Measurements from ENCODE around the gene BAG3.

Gene BAG3

DNA sequence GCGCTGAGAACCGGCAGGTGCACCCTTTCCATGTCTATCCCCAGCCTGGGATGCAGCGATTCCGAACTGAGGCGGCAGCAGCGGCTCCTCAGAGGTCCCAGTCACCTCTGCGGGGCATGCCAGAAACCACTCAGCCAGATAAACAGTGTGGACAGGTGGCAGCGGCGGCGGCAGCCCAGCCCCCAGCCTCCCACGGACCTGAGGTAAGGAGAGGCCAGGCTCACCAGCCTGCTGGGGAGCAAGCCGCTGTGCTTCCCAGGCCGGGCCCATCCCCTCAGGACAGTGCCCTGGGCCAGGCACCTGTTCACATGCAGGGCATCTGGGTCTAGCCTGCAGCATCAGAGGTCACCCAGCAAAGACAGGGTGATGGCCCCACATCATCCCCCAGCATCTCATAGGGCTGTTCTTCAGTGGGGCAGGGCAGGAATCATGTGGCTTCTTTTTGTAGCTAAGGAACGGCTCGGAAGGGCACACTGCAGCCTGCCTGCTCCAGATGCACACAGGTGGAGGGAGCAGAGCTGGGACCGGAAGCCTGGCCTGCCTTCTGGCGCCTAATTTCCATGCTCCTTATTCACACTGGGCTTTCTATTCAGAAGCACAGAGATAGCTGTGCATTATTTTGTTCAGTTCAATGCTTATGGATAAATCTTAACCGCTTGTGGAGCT lies 18.9 kb downstream of the BAG3 start:
- H3K4me3 Mint-ChIP-seq: no peak overlapping the region
- H3K4me1 Mint-ChIP-seq: peaks cover 6% of the 10 kb centered on the region
- ATAC-seq: no peak
- H3K36me3 Mint-ChIP-seq: peaks cover 27% of the 10 kb centered on the region
- H3K27ac Mint-ChIP-seq: no peak overlapping the region
- no peaks in the 10 kb centered on the region for H3K27me3 Mint-ChIP-seq
- H3K9me3 Mint-ChIP-seq: no peaks in the 10 kb centered on the region

- Mint-ChIP-seq H3K36me3 (peaks cover 27% of the 10 kb centered on the region), H3K4me1 (peaks cover 6% of the 10 kb centered on the region), H3K4me3 (no peak overlapping the region), H3K27ac (no peak overlapping the region), H3K27me3 (no peaks in the 10 kb centered on the region), H3K9me3 (no peaks in the 10 kb centered on the region)
- ATAC-seq: no peak
Measured at GRCh38 chr10:119670717-119671116, 19.5 kb downstream of the BAG3 start.

DNA sequence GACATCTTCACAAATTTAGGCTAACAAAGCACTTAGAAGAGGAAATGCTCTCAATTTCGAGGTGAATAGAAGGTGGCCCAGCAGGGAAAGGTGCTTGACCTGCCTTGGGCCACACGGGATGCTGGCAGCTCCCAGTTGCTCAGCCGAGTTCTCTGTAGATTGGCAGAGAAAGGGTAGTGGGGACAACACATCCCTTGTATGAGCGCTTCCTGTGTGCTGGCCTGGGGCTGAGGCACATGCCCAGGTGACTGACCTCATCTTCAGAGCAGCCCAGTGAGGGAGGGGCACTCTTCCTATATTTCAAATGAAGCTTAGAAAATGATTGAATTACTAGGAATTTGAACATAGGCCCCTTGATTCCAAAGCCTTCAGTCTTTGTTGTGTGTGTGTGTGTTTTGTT lies 20.2 kb downstream of the BAG3 start:
- no peak for ATAC-seq
- Mint-ChIP-seq H3K4me3 (no peak overlapping the region), H3K36me3 (peaks cover 27% of the 10 kb centered on the region), H3K27ac (no peak overlapping the region), H3K4me1 (peaks cover 6% of the 10 kb centered on the region), H3K9me3 (no peaks in the 10 kb centered on the region), H3K27me3 (no peaks in the 10 kb centered on the region)

DNA sequence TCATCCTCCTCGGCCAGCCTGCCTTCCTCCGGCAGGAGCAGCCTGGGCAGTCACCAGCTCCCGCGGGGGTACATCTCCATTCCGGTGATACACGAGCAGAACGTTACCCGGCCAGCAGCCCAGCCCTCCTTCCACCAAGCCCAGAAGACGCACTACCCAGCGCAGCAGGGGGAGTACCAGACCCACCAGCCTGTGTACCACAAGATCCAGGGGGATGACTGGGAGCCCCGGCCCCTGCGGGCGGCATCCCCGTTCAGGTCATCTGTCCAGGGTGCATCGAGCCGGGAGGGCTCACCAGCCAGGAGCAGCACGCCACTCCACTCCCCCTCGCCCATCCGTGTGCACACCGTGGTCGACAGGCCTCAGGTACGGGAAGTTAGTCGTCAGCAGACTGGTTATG lies 21.1 kb downstream of the BAG3 start:
- H3K4me3 Mint-ChIP-seq: no peak overlapping the region
- H3K36me3 Mint-ChIP-seq: peaks cover 35% of the 10 kb centered on the region
- H3K27ac Mint-ChIP-seq: no peak overlapping the region
- peaks cover 6% of the 10 kb centered on the region for H3K4me1 Mint-ChIP-seq
- H3K9me3 Mint-ChIP-seq: no peaks in the 10 kb centered on the region
- no peaks in the 10 kb centered on the region for H3K27me3 Mint-ChIP-seq
- no peak for ATAC-seq

DNA sequence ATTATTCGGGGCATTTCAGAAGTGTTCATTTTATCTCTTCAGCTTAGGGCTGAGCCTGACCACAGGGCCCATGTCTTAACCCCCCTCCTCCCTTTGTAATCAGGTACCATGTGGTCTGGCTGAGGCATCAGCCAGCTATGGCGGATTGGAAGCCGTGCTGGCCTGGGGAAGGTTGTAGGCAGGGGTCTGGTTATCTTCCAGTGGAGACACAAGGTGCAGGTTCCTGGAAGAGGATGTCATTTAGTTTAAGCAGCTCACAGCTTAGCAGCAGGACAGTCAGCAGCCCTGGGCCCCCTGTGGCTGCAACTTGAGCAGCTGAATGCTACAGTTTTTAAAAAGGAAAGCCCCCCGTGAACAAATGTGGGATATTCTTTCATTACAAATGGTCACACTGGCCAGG lies 22.1 kb downstream of the BAG3 start:
- H3K27ac Mint-ChIP-seq: no peak overlapping the region
- no peak overlapping the region for H3K4me3 Mint-ChIP-seq
- no peaks in the 10 kb centered on the region for H3K27me3 Mint-ChIP-seq
- H3K9me3 Mint-ChIP-seq: no peaks in the 10 kb centered on the region
- no peak for ATAC-seq
- peaks cover 35% of the 10 kb centered on the region for H3K36me3 Mint-ChIP-seq
- no peaks in the 10 kb centered on the region for H3K4me1 Mint-ChIP-seq

- ATAC-seq: no peak
- Mint-ChIP-seq H3K36me3 (peaks cover 35% of the 10 kb centered on the region), H3K27me3 (no peaks in the 10 kb centered on the region), H3K27ac (no peak overlapping the region), H3K4me3 (no peak overlapping the region), H3K4me1 (no peaks in the 10 kb centered on the region), H3K9me3 (no peaks in the 10 kb centered on the region)
Measured at GRCh38 chr10:119675483-119676170, 24.4 kb downstream of the BAG3 start.

GRCh38 chr10:119677126-119677525 lies 25.9 kb downstream of the BAG3 start:
- Mint-ChIP-seq H3K27me3 (peaks cover 4% of the 10 kb centered on the region), H3K4me1 (peaks cover 4% of the 10 kb centered on the region), H3K27ac (no peak overlapping the region), H3K4me3 (no peak overlapping the region), H3K36me3 (peaks cover 31% of the 10 kb centered on the region), H3K9me3 (no peaks in the 10 kb centered on the region)
- no peak for ATAC-seq

DNA sequence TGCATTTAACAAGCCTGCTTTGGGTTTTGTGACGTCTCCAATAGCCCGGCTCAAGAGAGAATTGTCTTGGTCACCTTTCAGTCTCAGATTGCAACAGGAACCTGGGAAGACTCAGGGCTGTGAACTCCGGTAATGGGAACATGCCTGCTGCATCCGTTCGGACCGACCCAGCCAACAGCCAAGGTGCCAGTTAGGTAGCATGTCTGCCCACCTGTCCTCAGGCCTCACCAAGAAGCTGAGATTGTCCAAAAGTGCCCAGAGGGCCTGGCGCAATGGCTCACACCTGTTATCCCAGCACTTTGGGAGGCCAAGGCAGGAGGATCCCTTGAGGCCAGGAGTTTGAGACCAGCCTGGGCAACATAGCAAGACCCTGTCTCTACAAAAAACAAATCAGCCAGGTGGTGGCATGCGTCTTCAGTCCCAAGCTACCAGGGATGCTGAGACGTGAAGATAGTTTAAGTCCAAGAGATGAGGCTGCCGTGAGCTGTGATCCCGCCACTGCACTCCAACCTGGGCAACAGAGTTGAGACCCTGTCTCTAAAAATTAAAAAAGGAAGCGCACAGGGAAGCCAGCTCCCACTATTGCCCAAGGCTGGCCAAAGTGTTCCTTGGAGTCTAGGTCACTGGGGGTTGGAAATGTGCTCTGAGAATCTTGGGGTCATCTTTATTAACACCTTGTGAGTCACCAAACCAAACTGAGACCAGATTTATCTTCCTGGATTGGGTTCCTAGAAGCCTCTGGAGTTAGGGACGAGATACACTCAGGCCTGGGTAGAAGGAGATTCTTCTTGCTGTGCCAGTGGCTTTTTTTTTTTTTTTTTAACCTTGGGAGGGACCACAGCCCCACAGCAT lies 26.9 kb downstream of the BAG3 start:
- no peak for ATAC-seq
- Mint-ChIP-seq H3K27me3 (peaks cover 9% of the 10 kb centered on the region), H3K36me3 (peaks cover 22% of the 10 kb centered on the region), H3K9me3 (no peaks in the 10 kb centered on the region), H3K4me1 (peaks cover 7% of the 10 kb centered on the region), H3K27ac (no peak overlapping the region), H3K4me3 (no peak overlapping the region)

DNA sequence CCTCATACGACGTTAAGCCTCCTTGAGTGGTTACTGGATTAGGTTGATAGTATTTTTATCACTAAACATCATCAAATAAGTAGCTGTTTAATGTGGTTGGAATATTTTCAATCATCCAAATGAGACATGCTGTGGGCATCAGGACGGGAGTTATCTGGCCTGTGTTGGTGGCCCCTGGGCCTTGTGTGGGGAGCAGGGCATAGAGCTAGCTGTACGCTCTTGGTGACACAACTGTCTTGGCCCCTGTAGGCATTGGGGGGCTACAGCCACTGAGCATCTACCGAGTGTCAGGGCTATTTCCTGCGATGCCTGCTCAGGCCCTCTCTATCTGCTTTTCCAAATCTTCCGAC lies 28.3 kb downstream of the BAG3 start:
- H3K27ac Mint-ChIP-seq: no peak overlapping the region
- peaks cover 8% of the 10 kb centered on the region for H3K36me3 Mint-ChIP-seq
- no peaks in the 10 kb centered on the region for H3K9me3 Mint-ChIP-seq
- H3K4me1 Mint-ChIP-seq: peaks cover 7% of the 10 kb centered on the region
- H3K4me3 Mint-ChIP-seq: no peak overlapping the region
- ATAC-seq: no peak
- H3K27me3 Mint-ChIP-seq: peaks cover 9% of the 10 kb centered on the region

DNA sequence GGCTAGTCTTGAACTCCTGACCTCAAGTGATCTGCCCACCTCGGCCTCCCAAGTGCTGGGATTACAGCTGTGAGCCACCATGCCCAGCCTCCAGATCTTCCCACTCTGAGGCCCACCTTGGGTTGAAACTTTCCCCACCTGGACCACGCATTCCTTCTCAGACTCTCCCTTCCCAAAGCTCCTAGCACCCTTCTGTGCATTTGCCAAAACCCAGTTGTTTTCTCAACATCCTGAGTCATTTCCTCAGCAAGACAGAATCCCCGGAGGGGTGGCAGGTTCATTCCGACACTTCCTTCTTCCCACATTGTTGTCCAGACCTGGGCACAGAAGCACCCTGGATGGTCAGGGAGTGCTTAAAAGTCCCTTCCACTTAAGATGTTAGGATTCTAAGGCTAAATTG lies 28.9 kb downstream of the BAG3 start:
- H3K4me3 Mint-ChIP-seq: no peak overlapping the region
- H3K4me1 Mint-ChIP-seq: peaks cover 7% of the 10 kb centered on the region
- peaks cover 9% of the 10 kb centered on the region for H3K27me3 Mint-ChIP-seq
- H3K27ac Mint-ChIP-seq: no peak overlapping the region
- ATAC-seq: no peak
- H3K36me3 Mint-ChIP-seq: peaks cover 8% of the 10 kb centered on the region
- no peaks in the 10 kb centered on the region for H3K9me3 Mint-ChIP-seq

DNA sequence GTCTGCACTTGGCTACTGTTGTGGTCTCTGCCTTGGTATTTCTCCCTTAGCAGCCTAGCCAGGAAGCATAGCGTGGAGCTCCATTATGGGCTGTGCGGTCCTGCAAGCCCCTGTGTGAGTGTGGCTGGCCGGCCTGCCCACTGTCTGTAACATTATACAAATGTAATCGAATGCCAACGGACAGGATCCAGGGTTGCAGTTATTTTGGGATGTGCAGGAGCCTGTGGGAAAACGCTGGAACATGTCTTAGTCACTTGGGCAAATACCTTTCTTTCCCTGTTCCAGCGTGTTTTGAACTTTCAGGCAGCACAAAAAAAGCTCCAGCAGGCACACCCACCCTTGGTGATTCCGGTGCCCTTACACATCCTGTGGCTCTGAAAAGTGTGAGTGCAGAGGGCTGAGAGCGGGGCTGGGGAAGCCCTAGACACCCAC lies 29.5 kb downstream of the BAG3 start:
- Mint-ChIP-seq H3K36me3 (peaks cover 8% of the 10 kb centered on the region), H3K27ac (no peak overlapping the region), H3K4me3 (no peak overlapping the region), H3K9me3 (no peaks in the 10 kb centered on the region), H3K27me3 (peaks cover 9% of the 10 kb centered on the region), H3K4me1 (peaks cover 7% of the 10 kb centered on the region)
- ATAC-seq: no peak

GRCh38 chr10:119686465-119687191 lies 35.4 kb downstream of the BAG3 start:
- peaks cover 35% of the 10 kb centered on the region for H3K4me1 Mint-ChIP-seq
- peak; percentile 91 for ATAC-seq
- H3K9me3 Mint-ChIP-seq: no peaks in the 10 kb centered on the region
- peak overlapping the region; percentile 35 for H3K4me3 Mint-ChIP-seq
- peak overlapping the region; percentile 63 for H3K27ac Mint-ChIP-seq
- no peaks in the 10 kb centered on the region for H3K36me3 Mint-ChIP-seq
- peaks cover 9% of the 10 kb centered on the region for H3K27me3 Mint-ChIP-seq

- Mint-ChIP-seq H3K27ac (peak overlapping the region; percentile 63), H3K9me3 (no peaks in the 10 kb centered on the region), H3K27me3 (peaks cover 1% of the 10 kb centered on the region), H3K36me3 (no peaks in the 10 kb centered on the region), H3K4me3 (no peak overlapping the region), H3K4me1 (peaks cover 28% of the 10 kb centered on the region)
- no peak for ATAC-seq
Measured at GRCh38 chr10:119687192-119688032, 36.2 kb downstream of the BAG3 start.

DNA sequence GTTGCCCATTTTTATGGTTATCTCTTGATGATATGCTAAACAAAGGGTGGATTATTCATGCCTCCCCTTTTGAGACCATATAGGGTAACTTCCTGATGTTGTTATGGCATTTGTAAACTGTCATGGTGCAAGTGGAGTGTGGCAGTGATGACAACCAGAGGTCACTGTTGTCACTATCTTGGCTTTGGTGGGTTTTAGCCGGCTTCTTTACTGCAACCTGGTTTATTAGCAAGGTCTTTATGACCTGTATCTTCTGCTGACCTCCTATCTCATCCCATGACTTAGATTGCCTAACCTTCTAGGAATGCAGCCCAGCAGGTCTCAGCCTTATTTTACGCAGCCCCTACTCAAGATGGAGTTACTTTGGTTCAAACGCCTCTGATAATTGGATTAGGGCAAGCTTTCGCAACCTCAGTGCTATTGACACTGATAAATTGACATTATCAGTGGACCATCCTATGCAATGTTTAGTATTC lies 36.9 kb downstream of the BAG3 start:
- H3K9me3 Mint-ChIP-seq: no peaks in the 10 kb centered on the region
- peak overlapping the region; percentile 63 for H3K27ac Mint-ChIP-seq
- H3K36me3 Mint-ChIP-seq: no peaks in the 10 kb centered on the region
- ATAC-seq: peak; percentile 64
- peaks cover 35% of the 10 kb centered on the region for H3K4me1 Mint-ChIP-seq
- no peaks in the 10 kb centered on the region for H3K27me3 Mint-ChIP-seq
- no peak overlapping the region for H3K4me3 Mint-ChIP-seq

All from stimulated activated memory B cell treated with anti-CD40 and anti-IgM and Interleukin-4, amounts not matched to agents 10 μg/mL and 1 μg/mL and 100 μg/mL, for 72 hours (primary cell).